HTERT RPE-1 (cell line): ENCODE measurements around the gene LEF1.

Experiments
- in situ Hi-C: fragments of 300-500 bp; cut with MboI; formaldehyde crosslinking; loops from 4 replicates; pipeline ENCODE4 v1.14.3; 2020; ENCODE audit warnings: low sequenced_read_pairs

Gene LEF1

GRCh38 chr4:108168671-108169523 is at the start of gene LEF1:
Gene LEF1, minus strand, starts transcription at chr4:108168932. Its CDS starts 1,165 bp downstream, at chr4:108167767.
- in situ Hi-C loops, result no loop called here

DNA sequence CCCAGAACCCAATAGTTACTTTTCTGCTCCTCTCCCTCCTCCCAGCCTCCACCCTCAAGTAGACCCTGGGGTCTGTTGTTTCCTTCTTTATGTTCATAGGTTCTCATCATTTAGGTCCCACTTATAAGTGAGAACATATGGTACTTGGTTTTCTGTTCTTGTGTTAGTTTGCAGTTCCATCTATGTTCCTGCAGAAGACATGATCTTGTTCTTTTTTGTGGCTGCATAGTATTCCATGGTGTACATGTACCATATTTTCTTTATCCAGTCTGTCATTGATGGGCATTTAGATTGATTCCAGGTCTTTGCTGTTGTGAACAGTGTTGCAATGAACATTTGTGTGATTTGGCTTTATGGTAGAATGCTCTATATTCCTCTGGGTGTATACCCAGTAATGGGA is 47.8 kb upstream of the LEF1 start:
- in situ Hi-C loops, result no loop called here

DNA sequence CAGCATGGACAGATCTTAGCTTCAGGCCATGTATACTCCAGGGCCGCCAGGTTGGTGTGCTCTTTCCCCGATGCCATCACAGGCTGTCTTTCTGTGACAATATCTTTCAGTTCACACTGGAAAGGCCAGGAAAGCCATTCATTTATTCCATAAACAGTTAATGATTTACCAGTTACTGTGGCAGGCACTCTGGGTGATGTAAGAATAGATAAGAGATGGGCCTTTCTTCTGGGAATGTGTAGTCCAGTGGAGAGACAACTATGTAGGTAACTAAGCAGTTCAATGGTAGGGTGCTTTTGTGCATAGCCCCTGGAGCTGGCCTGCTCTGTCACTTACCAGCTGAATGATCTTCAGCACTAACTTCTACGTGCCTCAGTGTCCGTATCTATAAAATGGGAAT is 46.3 kb upstream of the LEF1 start:
- in situ Hi-C loops, result no loop called here

DNA sequence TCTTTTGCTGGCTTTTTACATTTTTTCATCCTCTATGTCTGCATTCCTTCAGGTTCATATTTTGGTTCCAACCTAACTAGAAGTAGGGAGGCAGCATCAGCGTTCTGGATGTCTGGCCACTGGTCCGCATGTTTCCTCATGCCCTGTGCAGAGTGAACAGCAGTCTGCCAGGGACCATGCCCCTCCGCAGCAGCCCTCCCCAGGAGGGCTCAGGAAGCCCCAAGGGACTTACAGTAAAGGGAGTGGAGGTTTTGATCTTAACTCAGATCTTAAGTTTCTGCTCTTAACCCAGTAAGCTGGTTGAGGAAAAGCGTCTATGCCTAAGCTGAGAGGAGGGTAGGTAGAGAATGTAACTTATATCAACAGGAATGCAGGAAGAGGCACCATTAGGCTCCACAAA is 45.0 kb upstream of the LEF1 start:
- in situ Hi-C loops, result no loop called here

DNA sequence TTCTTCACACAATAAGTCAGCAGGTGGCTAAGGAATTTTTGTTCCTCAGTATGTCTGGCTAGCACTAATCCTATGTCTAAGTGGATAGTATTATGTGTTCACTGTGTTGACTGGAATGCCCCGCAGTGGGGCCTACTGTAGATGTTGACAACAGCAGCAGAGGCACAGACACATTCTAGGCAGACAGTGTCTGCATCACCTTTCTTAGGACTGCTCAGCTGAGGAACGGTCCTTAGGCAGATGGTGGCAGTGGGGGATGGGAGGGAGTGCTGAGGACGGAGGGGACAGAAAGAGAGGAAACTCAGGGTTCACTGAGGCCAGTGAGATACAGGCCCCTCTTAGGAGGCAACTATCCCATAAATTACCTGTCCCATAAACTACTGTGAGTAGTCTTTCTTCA is 44.6 kb upstream of the LEF1 start:
- in situ Hi-C loops, result no loop called here

DNA sequence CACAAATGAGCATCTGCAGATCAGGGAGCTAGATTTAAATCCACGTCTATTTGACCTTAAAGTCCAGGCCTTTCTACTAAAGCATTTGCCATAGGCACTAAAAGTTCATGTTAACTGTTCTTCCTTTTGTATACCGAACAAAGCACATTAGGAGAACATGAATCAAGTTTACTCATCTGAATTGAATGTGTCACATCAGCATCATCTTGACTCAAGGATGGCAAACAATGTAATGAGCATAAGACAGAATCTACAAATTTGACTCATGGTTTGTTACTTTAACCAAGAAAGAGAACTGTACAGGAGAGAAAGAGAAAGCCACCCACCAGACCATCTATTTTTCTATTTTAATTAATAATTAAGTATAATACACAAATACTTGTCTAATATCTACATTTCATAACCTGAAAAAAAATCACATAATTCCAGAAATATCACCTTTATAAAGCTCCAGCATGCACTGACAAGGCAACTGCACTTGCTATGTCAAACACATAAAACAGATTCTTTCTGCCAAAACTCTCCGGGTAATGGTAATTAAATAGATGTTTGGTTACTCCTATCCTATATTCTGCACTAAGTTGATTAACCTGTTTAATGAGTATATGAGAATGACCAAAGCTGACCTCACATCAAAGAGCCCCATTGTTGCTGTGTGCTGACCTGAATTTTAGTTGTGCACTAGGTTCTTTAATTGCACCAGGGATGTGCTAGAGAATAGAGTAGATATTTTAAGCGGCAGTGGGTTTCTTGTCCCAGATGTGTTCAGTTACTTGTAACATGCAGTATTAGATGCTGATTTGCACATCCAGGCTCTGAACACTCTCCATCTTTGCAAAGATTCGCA is 42.5 kb upstream of the LEF1 start:
- in situ Hi-C loops, result no loop called here

GRCh38 chr4:108209489-108209888 is 40.8 kb upstream of the LEF1 start:
- in situ Hi-C loops, result no loop called here

GRCh38 chr4:108205859-108206258 is 37.1 kb upstream of the LEF1 start:
- in situ Hi-C loops, result no loop called here

DNA sequence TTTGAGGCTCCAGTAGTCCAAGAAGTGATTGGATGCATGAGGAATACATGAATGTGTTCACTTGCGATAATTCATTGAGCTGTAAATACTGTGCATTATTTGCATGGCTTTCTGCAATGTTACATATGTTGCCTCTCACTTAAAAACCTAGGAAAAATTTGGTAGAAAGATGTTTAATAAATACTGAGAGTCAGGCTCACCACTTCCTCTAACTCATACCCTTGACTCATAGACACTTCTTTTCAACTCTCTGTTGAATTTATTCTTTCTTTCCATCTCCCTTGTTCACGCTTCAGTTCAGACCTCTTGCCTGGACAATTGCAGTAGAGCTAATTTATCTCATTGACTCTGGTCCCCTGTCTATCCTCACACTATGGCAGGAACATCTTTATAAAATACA is 35.8 kb upstream of the LEF1 start:
- in situ Hi-C loops, result no loop called here

DNA sequence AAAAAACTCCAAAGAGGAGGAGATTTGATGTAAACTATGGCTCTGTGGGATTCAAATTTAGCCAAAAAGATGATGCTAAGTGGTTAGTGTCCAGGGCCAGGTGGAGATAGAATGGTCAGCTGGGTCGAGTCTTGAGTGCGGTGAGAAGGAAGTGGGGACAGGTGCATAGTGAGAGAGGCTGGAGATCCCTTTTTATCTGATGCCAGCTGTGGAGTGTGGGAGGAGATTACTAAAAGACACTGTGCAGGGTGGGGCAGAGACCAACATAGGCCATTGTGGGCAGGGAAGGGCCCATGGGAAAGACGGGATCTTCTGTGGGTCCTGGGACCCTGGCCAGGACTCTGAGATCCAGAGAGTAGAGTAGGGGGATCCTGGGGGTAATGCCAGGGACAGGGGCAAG is 34.6 kb upstream of the LEF1 start:
- in situ Hi-C loops, result no loop called here

DNA sequence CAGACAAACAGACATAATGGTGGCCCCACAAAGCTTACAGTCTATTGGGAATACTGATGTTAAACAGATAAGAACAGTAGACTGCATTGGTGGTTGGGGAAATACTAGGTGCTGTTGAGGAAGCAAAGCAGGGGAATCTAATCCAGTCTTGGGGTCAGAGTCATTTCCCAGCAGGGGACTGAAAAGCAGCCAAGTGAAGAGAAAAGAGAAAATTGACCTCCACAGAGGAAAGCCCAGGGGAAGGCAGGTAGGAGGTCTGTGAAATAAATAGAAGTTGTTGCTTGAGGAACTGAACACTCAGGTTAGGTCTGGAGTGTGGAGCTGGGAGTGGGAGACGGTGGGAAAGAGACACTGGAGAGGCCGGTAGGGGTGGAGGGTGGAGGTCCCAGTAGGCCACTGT is 33.0 kb upstream of the LEF1 start:
- in situ Hi-C loops, result no loop called here

DNA sequence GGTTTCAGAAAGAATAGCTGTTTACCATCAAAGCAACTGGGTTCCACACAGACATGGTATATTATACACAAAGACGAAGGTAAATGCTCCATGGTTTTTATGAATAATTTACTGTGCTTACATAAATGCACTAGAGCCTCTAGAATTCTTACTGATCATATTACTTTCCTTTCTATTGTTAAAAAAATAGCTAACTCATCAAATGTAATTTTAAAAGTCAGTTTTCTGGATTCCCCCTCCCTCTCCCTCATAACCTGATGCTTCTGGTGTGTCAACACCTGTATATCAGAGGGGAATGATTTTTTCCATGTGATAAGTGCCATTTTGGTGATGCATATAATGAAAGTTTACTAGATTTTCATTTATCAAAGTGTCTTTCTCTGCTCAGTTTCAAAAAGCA is 31.1 kb upstream of the LEF1 start:
- in situ Hi-C loops, result no loop called here

- in situ Hi-C loops, result no loop called here
Measured at GRCh38 chr4:108193886-108194672, 25.3 kb upstream of the LEF1 start.

GRCh38 chr4:108192935-108193334 is 24.2 kb upstream of the LEF1 start:
- in situ Hi-C loops, result no loop called here

DNA sequence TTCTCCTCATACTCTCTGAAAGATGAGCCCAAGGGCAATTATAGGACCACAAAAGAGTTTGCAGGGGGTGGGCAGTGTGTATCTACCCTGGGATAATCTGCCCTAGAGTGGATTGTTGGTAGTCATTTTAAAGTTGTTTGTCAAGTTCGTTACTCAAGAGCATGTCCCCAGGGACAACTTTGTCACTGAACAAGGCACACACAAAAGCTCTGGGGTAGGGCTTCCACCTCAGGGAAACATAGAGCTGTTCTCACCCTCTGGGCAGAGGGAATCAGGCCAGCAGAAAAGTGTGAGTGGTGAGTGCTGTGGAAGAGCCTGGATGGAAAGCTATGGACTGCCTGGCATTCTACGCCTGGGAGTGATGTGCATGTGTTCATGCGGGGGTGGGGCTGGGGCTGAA is 23.3 kb upstream of the LEF1 start:
- in situ Hi-C loops, result no loop called here

- in situ Hi-C loops, result no loop called here
Measured at GRCh38 chr4:108191269-108191914, 22.7 kb upstream of the LEF1 start.

DNA sequence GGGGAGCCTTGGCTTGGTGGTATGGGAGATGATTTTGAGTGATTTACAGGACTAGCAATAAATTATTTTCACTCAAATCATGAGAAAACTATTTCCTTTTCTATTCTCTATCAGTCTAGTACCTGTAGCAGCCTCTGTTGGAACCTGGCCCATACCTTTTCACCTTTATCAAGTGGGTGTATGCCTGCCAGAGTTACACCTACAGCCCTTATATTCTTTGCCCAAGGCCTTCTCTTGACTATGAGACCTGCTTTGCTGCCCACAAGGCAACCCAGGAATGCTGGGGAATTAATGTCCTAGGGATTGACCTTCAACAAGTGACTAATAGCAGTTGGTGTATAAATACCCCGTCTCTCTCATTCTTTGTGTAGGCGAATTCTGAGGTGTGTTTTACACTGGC is 20.0 kb upstream of the LEF1 start:
- in situ Hi-C loops, result no loop called here

GRCh38 chr4:108185252-108185651 is 16.5 kb upstream of the LEF1 start:
- in situ Hi-C loops, result no loop called here

DNA sequence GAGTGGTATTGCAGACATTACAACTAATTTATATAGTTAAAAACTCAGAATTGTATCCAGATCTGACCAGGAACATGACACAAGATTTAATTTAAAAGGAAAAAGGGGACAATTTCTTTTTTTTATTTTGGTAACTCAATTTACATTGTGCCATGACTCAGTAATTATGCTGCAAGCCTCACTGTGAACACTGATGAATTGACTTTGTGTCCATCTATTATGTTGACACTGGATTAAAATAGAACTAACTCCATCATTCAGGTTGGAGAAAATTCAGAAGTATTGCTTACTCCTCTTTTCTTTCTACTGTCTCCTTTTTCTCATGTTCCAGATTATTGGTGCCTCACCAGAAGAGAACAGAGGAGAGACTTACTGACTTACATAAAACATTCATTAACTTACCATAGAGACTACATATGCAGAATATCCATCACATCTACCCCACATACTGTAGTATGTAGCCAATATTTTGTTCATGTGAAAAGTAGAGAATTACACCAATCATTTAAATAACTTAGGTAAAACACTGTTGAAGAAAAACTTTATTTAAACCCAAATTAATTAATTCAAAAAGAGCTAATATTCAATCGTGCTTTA is 15.8 kb upstream of the LEF1 start:
- in situ Hi-C loops, result no loop called here

GRCh38 chr4:108181704-108182103 is 13.0 kb upstream of the LEF1 start:
- in situ Hi-C loops, result no loop called here
